GM10266 (cell line): Measurements from ENCODE around the gene KL.

Experiments used
- DNase-seq: peaks from one replicate; pipeline ENCODE4 v3.0.0; 2012; ENCODE audit errors: extremely low spot score
- TF ChIP-seq, protein P1 (sequence below): IDR thresholded peaks from 2 replicates; pipeline ENCODE4 v1.5.1; 2012; ENCODE audit warnings: mild to moderate bottlenecking, low read depth; ENCODE audit not compliant: control insufficient read depth, insufficient read depth; ENCODE audit errors: missing control alignments

KL gene

DNA sequence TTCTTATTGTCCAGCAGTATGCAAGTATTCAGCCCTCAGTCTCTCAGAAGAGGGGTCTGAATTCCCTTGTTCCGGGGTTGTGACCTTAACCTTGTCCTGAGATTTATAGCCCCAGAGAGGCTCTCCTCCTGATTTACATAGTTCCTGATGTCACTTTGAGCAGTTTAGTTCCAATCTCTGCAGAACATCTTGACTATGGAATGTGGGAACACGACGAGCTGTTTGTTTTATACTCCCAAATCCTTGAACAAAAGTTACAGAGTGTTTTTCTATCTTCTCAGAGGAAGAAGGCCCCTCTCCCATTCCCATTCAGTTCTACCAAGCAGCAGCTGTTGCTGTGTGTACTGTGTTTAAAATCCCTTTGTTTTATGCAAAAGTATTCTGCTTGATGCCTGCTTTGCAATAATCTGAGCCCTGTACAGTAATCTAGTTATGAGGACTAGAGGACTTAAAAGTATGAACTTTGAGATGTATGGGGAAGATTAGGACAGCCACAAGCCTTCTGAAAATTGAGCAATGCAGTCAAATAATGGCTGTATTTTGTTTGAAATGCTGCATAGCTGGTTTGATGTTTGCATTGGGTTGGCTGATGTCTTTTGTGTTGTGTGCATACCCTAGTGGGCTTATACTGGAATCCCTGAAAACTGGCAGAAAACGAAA lies 74.7 kb downstream of the KL start:
- DNase-seq: no peak
- TF ChIP-seq, protein P1, sequence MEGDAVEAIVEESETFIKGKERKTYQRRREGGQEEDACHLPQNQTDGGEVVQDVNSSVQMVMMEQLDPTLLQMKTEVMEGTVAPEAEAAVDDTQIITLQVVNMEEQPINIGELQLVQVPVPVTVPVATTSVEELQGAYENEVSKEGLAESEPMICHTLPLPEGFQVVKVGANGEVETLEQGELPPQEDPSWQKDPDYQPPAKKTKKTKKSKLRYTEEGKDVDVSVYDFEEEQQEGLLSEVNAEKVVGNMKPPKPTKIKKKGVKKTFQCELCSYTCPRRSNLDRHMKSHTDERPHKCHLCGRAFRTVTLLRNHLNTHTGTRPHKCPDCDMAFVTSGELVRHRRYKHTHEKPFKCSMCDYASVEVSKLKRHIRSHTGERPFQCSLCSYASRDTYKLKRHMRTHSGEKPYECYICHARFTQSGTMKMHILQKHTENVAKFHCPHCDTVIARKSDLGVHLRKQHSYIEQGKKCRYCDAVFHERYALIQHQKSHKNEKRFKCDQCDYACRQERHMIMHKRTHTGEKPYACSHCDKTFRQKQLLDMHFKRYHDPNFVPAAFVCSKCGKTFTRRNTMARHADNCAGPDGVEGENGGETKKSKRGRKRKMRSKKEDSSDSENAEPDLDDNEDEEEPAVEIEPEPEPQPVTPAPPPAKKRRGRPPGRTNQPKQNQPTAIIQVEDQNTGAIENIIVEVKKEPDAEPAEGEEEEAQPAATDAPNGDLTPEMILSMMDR: no peak

DNA sequence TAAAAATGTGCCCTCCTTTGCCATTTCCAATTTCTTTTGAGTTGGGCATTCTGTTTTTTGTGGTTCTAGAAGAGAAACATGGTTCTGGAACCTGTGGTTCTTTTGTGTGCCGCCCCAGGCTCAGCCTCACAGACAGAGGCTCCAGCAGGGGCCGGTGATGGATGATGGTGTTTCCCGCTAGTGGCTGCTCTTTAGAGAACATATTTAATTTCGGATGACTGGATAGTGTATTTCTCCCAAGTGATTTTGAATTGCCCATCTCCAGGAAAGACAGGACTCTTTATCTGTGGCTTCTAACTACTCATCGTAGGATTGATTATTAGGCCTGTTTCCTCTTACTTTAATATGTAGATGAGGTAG lies 75.2 kb downstream of the KL start:
- TF ChIP-seq, protein P1: no peak
- no peak for DNase-seq

DNA sequence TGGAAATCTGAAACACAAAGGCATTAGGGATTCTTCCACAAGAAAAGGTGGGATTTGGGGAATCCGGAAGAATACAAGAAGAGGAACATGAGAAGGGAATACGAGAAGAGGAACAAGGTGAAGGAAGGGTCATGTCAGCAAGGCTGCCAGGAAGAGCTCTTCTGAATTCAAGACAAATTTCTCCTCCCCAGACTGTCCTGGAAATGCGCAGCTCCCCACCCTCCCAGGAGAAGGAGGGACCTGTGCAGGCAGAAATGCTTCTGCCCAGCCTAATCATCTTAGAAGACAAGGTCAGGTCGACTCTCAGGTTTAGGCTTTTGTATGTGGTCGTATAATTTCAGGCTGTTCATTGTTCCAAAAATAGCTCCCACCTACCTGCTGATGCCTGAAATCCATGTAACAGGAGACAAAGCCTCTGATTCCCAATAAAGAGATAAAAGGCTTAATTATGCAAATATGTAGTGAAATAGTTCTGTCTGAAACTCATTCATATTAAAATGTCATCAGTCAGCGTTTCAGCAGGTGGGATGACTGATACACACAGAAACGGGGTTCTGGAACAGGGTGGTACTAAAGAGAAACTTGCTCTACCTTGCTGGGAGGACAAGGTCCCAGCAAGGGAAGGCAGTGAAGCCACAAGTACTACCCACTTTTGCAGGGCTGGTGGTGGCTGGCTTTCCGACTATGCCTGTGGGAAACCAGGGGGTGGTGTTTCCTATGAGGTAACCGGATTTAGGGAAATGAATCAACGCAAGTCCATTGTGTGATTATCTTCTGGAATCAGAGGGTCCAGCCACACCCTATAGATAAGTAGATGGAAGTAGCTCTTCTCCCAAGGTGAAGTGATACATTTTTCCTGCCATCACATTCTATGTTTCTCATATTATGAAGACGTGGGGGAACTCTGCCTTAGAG lies 76.1 kb downstream of the KL start:
- TF ChIP-seq, protein P1: no peak
- no peak for DNase-seq

DNA sequence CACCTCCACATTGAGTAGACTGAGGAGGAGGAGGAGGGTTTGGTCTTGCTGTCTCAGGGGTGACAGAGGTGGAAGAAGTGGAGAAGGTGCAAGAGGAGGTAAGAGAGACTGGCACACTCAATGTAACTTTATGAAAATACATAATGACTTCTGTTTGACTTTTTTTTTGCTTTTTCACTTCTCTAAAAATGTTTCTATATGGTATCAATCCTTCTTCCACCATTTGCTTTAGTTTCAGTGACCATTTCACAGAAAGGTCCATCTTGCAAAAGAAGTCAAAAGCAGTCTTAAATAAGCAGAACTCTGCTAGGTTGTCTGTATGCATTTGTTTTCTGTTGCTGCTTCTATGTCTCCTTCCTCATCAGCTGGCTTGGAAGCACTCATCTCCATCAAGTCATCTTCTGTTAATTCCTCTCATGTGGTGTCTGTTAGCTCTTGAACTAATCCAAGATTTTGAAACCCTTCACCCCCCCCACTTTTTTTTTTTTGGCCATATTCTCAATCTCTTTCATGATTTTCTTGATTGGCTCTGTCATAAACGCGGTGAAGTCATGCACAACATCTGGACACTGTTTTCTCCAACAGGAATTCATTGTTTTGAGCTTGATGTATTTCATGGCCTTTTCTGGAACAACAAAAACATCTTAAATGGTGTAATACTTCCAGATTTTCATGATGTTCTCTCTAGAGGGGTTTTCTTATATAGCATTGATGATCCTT lies 80.8 kb downstream of the KL start:
- TF ChIP-seq, protein P1: no peak
- DNase-seq: no peak

DNA sequence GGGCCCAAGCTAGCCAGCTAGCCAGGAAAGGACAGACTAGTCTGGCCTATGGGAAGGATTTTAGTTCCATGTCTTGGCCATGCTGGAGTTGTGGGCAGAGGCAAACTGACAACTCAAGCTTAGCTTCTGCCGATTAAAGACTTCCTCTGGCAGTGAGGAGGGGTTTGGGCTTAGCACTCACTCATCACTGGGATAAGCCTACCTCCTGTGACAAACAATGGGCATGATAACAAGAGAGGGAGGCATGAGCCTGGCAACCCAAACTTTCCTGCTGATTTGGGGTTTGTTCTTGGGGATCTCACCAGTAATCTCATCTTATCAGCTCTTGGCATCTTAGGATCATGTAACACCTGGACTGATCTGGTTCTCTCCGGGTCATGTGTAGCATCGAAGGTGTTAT lies 83.6 kb downstream of the KL start:
- TF ChIP-seq, protein P1: no peak
- DNase-seq: no peak

DNA sequence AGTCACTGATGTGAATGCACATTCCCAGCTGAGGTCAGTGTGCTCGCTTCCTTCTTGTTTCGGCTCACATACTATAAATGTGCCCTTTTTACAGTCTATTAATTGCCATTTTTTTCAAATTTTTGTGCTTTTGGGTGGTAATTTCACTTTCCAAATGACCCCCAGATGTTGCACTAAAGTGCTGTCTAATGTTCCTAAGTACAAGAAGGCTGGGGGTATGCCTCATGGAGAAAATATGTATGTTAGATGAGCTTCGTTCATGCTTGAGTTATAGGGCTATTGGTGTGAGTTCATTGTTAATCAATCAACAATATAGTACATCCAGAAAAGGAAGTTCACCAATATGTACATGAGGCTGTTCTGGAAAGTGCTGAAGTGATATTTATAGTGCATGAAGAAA lies 84.7 kb downstream of the KL start:
- DNase-seq: no peak
- TF ChIP-seq, protein P1: no peak
